ENCODE data around the gene THAP8.
A peak's percentile ranks its signal among the peaks of the same experiment; 100 is the strongest.

THAP8 gene

GRCh38 chr19:36030264-36031148, 23.6 kb downstream of the THAP8 start:
- DNase-seq (ENCODE audit: low read depth) = peak; percentile 21

DNA sequence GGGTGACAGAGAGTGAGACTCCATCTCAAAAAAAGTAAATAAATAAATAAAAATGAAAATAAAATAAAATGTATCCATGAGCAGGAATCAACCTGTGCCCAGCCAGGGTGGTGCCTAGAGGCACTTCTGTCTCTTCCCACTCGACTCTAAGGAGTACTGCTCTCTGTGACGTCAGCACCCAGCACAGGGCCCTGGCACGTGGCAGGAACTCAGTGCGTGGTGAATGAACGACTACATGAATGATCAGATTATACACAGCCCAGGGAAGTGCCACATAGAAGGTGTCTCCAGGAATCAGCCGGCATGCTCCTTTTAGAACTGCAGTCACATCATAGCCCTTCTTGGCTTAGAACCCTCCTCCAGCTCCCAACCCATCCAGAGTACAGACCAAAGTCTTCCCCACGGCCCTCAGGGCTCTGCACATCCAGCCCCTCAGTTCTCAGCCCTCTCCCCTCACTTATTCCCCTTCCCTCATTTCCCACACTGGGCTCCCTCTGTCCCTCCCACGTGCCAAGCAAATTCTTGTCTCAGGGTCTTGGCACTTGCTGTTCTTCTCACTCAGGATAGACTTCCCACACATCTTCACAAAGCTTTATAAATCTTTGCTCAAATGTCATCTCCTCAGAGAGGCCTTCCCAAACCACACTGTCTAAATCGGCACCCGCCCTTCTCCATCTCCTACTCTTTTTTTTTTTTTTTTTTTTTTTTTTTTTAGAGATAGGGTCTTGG, 25.6 kb downstream of the THAP8 start:
- DNase-seq (ENCODE audit: low read depth) = no peak

DNA sequence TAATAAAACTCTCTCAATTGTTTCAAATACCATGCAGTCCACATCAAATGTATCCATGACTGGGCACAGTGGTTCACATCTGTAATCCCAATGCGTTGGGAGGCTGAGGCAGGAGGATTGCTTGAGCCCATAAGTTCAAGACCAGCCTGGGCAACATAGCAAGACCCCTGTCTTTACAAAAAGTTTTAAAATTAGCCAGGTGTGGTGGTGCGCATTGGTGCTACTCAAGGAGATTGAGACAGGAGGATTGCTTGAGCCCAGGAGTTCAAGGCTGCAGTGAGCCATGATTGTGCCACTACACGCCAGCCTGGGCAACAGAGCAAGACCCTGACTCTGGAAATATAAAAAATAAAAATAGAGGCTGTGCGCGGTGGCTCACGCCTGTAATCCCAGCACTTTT, 26.4 kb downstream of the THAP8 start:
- no peak for DNase-seq (ENCODE audit: low read depth)

GRCh38 chr19:36026091-36026876, 27.8 kb downstream of the THAP8 start:
- DNase-seq (ENCODE audit: low read depth) = no peak

- no peak for DNase-seq (ENCODE audit: low read depth)
These were observed 28.5 kb downstream of the THAP8 start for GRCh38 chr19:36025541-36025940.

DNA sequence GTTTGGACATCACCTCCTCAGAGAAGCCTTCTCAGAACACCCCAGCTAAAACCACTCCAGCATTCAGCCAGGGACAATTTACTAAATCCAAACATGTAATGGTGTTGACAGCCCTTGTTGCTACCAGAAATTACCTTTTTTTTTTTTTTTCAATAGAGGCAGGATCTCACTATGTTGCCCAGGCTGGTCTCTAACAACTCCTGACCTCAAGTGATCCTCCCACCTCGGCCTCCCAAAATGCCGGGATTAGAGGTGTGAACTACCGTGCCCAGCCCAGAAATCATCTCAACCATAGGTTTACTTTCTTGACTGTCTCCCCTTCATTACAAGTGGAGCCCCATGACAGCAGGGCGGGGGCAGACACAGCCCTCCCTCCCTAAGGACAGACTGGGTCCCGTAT, 30.7 kb downstream of the THAP8 start:
- DNase-seq (ENCODE audit: low read depth) = no peak

DNA sequence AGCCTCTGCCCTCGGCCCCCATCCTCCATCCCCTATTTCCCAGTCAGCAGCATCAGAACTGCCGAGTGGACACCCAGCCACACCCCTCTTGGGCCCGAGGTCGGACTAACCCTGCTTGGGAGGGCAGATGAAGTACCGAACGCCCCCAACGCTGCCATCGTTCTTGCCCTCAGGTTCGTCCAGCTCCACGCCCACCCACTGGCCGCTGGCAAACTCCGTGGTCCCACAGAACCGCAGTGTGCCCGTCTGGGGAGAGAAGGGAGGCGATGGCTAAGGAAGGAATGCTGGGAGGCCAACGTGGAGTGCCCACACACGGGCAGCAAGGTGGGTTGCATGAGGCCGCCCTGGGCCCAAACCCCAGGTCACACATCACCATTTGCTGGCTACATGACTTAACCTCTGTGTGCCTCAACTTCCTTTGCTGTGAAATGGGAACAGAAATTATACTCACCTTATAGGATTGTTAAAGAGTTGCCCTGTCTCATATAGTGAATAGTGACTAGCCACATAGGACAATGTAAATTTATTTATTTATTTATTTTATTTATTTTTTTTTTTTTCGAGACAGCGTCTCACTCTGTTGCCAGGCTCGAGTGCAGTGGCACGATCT, 34.9 kb downstream of the THAP8 start:
- DNase-seq (ENCODE audit: low read depth) = no peak

DNA sequence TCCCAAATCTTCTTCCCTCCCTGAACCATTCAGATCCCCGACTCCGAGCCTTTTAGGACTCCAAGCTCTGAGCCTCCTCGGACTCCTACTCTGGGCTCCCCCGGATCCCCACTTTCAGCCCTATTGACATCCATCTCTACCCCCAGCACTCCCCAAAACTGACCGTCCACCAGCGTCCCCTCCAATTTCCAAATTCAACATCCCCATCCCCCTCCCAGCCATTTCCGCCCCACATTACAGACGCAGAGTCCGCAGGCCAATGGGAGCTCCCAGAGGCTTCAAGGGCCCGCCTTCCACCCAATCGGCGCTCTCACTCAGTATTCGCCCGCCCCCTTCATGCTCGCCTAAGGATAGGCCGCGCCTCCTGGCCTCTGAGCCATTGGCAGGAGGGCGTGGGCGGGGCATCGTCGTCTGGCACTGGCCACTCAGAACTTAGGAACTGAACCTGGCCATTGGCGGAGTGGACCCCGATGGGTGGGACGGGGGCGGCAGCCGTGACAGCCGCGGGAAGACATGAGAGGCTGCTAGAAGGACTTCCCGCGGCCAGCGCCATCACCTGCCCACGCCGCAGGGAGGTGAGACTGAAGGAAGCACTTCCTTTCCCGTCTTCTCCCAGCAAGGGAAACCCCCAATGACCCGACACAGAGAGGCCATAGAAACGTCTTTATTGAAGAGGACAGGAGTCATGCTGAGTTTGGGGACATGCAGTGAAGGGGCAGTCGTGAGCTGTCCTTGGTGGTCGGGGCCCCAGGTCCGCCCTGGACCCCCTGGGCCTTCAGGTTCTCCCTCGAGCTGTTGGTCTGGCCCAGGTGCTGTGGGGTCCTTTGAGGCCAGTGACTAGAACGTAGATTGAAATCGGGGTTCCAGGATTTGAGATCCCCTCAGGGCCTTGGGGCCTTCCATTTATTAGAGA, 39.8 kb downstream of the THAP8 start, which contains the start of gene ALKBH6:
ALKBH6 (minus strand) TSS at position 202 of the 913 bp plus-strand sequence. CDS start 816 bp downstream, outside the sequence.
- peak; percentile 97 for DNase-seq (ENCODE audit: low read depth)

GRCh38 chr19:36013280-36014011, 40.6 kb downstream of the THAP8 start:
- DNase-seq (ENCODE audit: low read depth) = no peak

GRCh38 chr19:36010402-36010801, 43.7 kb downstream of the THAP8 start:
- no peak for DNase-seq (ENCODE audit: low read depth)

- no peak for DNase-seq (ENCODE audit: low read depth)
These were observed 44.3 kb downstream of the THAP8 start for GRCh38 chr19:36009633-36010379.

- DNase-seq (ENCODE audit: low read depth) = peak; percentile 22
These were observed 44.9 kb downstream of the THAP8 start for GRCh38 chr19:36009220-36009619.

- DNase-seq (ENCODE audit: low read depth) = no peak
These were observed 45.6 kb downstream of the THAP8 start, which contains the start of gene SYNE4 for GRCh38 chr19:36008336-36008978. Gene SYNE4 (minus strand): TSS chr19:36008813. CDS start chr19:36008681, 132 bp downstream.

DNA sequence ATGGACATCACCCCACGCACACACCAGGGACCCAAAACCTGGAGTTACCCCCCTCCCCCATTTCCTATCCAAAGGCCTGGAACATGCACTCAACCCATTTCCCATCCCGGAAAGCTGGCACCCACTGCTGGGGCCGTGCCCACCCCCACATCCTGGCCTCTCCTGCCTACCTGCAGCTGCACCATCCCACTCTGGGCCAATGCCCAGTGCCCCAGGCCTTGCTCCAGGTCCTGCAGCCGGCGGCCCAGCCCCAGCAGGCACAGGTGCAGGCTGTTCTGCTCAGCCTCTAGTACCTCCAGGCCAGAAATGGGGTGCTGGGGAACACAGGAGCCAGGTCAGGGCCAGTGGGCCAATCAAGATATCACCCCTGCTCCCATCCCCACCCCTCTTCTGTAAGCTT, 47.1 kb downstream of the THAP8 start:
- DNase-seq (ENCODE audit: low read depth) = no peak

GRCh38 chr19:36003284-36003683, 50.8 kb downstream of the THAP8 start:
- DNase-seq (ENCODE audit: low read depth) = no peak

DNA sequence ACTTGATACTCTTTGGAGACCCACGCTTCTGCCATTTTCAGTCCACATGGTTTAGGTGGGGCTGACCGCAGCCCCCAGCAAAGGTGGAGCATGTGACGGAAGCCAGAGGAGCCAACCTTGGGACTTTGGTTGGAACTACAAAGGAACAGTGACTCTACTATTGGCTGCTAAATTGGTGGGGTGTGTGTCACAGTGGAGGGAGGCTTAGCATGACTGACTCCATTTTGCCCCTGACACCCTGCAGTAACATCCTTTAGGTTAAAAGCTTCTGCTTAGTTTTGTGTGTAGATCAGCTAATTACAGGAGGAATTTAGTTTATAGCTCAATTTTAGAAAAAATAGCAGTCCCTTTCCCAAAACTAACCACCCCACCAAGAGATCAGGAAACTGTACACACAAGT, 52.5 kb downstream of the THAP8 start:
- DNase-seq (ENCODE audit: low read depth) = no peak

- DNase-seq (ENCODE audit: low read depth) = no peak
These were observed 57.3 kb downstream of the THAP8 start for GRCh38 chr19:35996777-35997176.

DNA sequence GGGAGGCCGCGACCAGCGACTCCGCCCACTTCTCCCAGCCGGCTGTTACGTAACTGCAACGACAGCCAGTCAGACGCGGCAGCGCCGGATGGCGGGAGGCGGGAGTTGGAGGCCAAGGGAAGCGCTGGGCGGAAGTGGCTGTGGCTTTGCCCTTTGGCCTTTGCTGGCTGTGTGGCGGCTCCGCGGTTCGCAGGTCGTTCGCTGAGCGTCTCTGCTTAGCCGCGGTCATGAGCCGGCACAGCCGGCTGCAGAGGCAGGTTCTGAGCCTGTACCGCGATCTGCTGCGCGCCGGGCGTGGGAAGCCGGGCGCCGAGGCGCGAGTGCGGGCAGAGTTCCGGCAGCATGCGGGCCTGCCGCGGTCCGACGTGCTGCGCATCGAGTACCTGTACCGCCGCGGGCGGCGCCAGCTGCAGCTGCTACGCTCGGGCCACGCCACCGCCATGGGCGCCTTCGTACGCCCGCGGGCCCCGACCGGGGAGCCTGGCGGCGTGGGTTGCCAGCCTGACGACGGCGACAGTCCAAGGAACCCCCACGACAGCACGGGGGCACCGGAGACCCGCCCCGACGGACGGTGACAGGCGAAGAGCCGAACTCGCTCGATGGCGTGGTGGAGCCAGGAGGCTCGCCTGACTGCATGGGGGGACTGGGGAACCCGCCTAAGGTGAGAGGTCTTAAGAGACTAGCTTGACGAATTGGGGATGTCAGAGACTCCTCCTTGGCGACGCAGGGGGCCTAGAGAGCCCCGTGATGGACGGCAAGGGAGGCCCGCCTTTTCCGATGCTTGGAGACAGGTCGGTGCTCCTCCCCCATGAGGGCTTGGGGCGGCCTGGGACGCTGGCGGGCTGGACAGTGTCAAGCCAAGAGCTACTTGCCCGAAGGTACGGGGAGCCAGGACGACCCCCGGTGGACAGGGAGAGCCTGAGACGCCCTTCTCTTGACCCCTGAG, 58.8 kb downstream of the THAP8 start, which contains the start of gene SDHAF1:
SDHAF1 (plus strand) TSS at position 141 of the 946 bp plus-strand sequence; CDS start at position 228, 87 bp downstream.
- DNase-seq (ENCODE audit: low read depth) = peak; percentile 75
